ENCODE data around the gene STK10.

The STK10 gene

GRCh38 chr5:172089298-172090117 lies 98.5 kb downstream of the STK10 start:
- no peak for ATAC-seq
- no peak for TF ChIP-seq ESRRG (CRISPR knock-in tag; IDR thresholded peaks at IDR 0.05)
- no peak for TF ChIP-seq ZNF8 (CRISPR knock-in tag; IDR thresholded peaks at IDR 0.05)
- no peak for TF ChIP-seq ISL1 (CRISPR knock-in tag; IDR thresholded peaks at IDR 0.05)
- TF ChIP-seq ZC3H10 (CRISPR knock-in tag; IDR thresholded peaks at IDR 0.05): no peak
- TF ChIP-seq SNAI2 (CRISPR knock-in tag; IDR thresholded peaks at IDR 0.05): no peak
- TF ChIP-seq TCF4 (CRISPR knock-in tag; IDR thresholded peaks at IDR 0.05; ENCODE audit: borderline replicate concordance): no peak
- no peak for TF ChIP-seq TOX (CRISPR knock-in tag; IDR thresholded peaks at IDR 0.05; ENCODE audit: borderline replicate concordance)
- TF ChIP-seq ZNF565 (CRISPR knock-in tag; conservative IDR thresholded peaks at IDR 0.05; ENCODE audit: low read depth): no peak
- TF ChIP-seq PATZ1 (CRISPR knock-in tag; IDR thresholded peaks at IDR 0.05; ENCODE audit: borderline replicate concordance): no peak
- no peak for TF ChIP-seq CREB5 (CRISPR knock-in tag; IDR thresholded peaks at IDR 0.05; ENCODE audit: low read depth)
- no peak for TF ChIP-seq PPARA (CRISPR knock-in tag; IDR thresholded peaks at IDR 0.05; ENCODE audit: borderline replicate concordance)
- no peak for TF ChIP-seq OSR1 (CRISPR knock-in tag; IDR thresholded peaks at IDR 0.05)
- no peak for TF ChIP-seq ZFP30 (CRISPR knock-in tag; IDR thresholded peaks at IDR 0.05)
- TF ChIP-seq TSHZ2 (CRISPR knock-in tag; IDR thresholded peaks at IDR 0.05): no peak
- no peak for TF ChIP-seq BACH2 (CRISPR knock-in tag; IDR thresholded peaks at IDR 0.05; ENCODE audit: borderline replicate concordance)
- TF ChIP-seq CSDC2 (CRISPR knock-in tag; IDR thresholded peaks at IDR 0.05): no peak
- TF ChIP-seq ZNF70 (CRISPR knock-in tag; IDR thresholded peaks at IDR 0.05): no peak
- TF ChIP-seq RARB (CRISPR knock-in tag; IDR thresholded peaks at IDR 0.05): no peak
- no peak for TF ChIP-seq ARNTL (CRISPR knock-in tag; IDR thresholded peaks at IDR 0.05; ENCODE audit: borderline replicate concordance, low read depth)

- TF ChIP-seq RARB (CRISPR knock-in tag; IDR thresholded peaks at IDR 0.05): no peak
- TF ChIP-seq PATZ1 (CRISPR knock-in tag; IDR thresholded peaks at IDR 0.05; ENCODE audit: borderline replicate concordance): no peak
- no peak for TF ChIP-seq CSDC2 (CRISPR knock-in tag; IDR thresholded peaks at IDR 0.05)
- TF ChIP-seq ARNTL (CRISPR knock-in tag; IDR thresholded peaks at IDR 0.05; ENCODE audit: borderline replicate concordance, low read depth): no peak
- TF ChIP-seq ZFP30 (CRISPR knock-in tag; IDR thresholded peaks at IDR 0.05): no peak
- TF ChIP-seq PPARA (CRISPR knock-in tag; IDR thresholded peaks at IDR 0.05; ENCODE audit: borderline replicate concordance): no peak
- TF ChIP-seq BACH2 (CRISPR knock-in tag; IDR thresholded peaks at IDR 0.05; ENCODE audit: borderline replicate concordance): no peak
- TF ChIP-seq ZNF8 (CRISPR knock-in tag; IDR thresholded peaks at IDR 0.05): no peak
- no peak for TF ChIP-seq TOX (CRISPR knock-in tag; IDR thresholded peaks at IDR 0.05; ENCODE audit: borderline replicate concordance)
- ATAC-seq: no peak
Measured at GRCh38 chr5:172088801-172089200, 99.2 kb downstream of the STK10 start.

GRCh38 chr5:172086194-172086975 lies 101.6 kb downstream of the STK10 start:
- no peak; the same call in 2 of the 3 replicates for ATAC-seq
- TF ChIP-seq BACH2 (CRISPR knock-in tag; IDR thresholded peaks at IDR 0.05; ENCODE audit: borderline replicate concordance) (no peak), PATZ1 (CRISPR knock-in tag; IDR thresholded peaks at IDR 0.05; ENCODE audit: borderline replicate concordance) (no peak), ZFP30 (CRISPR knock-in tag; IDR thresholded peaks at IDR 0.05) (no peak), TCF4 (CRISPR knock-in tag; IDR thresholded peaks at IDR 0.05; ENCODE audit: borderline replicate concordance) (no peak), ESRRG (CRISPR knock-in tag; IDR thresholded peaks at IDR 0.05) (no peak), CSRNP3 (CRISPR knock-in tag; IDR thresholded peaks at IDR 0.05) (no peak), ZFP3 (CRISPR knock-in tag; IDR thresholded peaks at IDR 0.05) (no peak), ZNF565 (CRISPR knock-in tag; conservative IDR thresholded peaks at IDR 0.05; ENCODE audit: low read depth) (no peak)
